IMR-90 (cell line): Measurements from ENCODE around the gene PDE6B. TPM values are rescaled to one million over a fixed set of nuclear protein-coding genes. Genes with fewer than 3 reads are reported as not detected.

Experiments used
- ATAC-seq: fragments of 200-7000 bp; cut with Tn5 transposase; 2 replicates; pipeline ENCODE4 v1.9.1; 2020; ENCODE audit warnings: low read depth, mild to moderate bottlenecking, moderate library complexity
- BruUV-seq: library from RNA; stranded (reverse); fragments of 400-500 nt; replicated peaks from 2 replicates; lab custom pipeline; 2021; lab: Mats Ljungman, UMichigan
- CTCF ChIA-PET: fragments of 300-600 bp; formaldehyde crosslinking; extraction: SDS; loops from one replicate; lab custom pipeline; 2021; ENCODE audit warnings: antibody characterized with exemption; lab: Yijun Ruan, JAX
- POLR2A ChIA-PET: fragments of 300-600 bp; sonication (Branson Sonifier 250); formaldehyde crosslinking; loops from one replicate; lab custom pipeline; 2022; ENCODE audit warnings: antibody characterized with exemption; ENCODE audit not compliant: unreplicated experiment; lab: Charles Lee
- DNase-seq: peaks from one replicate; pipeline ENCODE4 v3.0.0; 2013
- H2AFZ ChIP-seq: replicated peaks from 2 replicates; pipeline ENCODE3; 2013; ENCODE audit warnings: low read length, mild to moderate bottlenecking; ENCODE audit not compliant: poor library complexity
- H2AK5ac ChIP-seq: 2 replicates; pipeline ENCODE4 v1.6.1; 2013; ENCODE audit warnings: low read depth, low read length, inconsistent platforms
- H2AK9ac ChIP-seq: replicated peaks from 2 replicates; pipeline ENCODE3; 2013; ENCODE audit warnings: mild to moderate bottlenecking, low read depth, low read length, moderate library complexity; ENCODE audit not compliant: poor library complexity
- H2BK120ac ChIP-seq: 2 replicates; pipeline ENCODE4 v1.6.1; 2013; ENCODE audit warnings: low read depth, low read length, inconsistent platforms
- H2BK15ac ChIP-seq: 3 replicates; pipeline ENCODE4 v1.6.1; 2013; ENCODE audit warnings: low read depth, low read length, inconsistent platforms
- H2BK20ac ChIP-seq: 2 replicates; pipeline ENCODE4 v1.6.1; 2013; ENCODE audit warnings: low read depth, mild to moderate bottlenecking, inconsistent platforms, low read length, moderate library complexity
- H2BK5ac ChIP-seq: 2 replicates; pipeline ENCODE4 v1.6.1; 2013; ENCODE audit warnings: mild to moderate bottlenecking, low read depth, low read length, inconsistent platforms; ENCODE audit not compliant: poor library complexity, severe bottlenecking
- H3K14ac ChIP-seq: replicated peaks from 2 replicates; pipeline ENCODE4 v1.6.1; 2013; ENCODE audit warnings: low read depth, low read length, inconsistent platforms
- H3K18ac ChIP-seq: 2 replicates; pipeline ENCODE4 v1.6.1; 2013; ENCODE audit warnings: low read depth, low read length, control low read depth
- H3K23ac ChIP-seq: 2 replicates; pipeline ENCODE4 v1.6.1; 2013; ENCODE audit warnings: low read depth, low read length, inconsistent platforms
- H3K27ac ChIP-seq: 2 replicates; pipeline ENCODE4 v1.5.1; 2013; ENCODE audit warnings: mild to moderate bottlenecking, control low read depth, low read length; ENCODE audit not compliant: insufficient read depth
- H3K27me3 ChIP-seq: 2 replicates; pipeline ENCODE4 v1.6.1; 2013; ENCODE audit warnings: low read length; ENCODE audit not compliant: control insufficient read depth, insufficient read depth
- H3K36me3 ChIP-seq: 2 replicates; pipeline ENCODE4 v1.6.1; 2013; ENCODE audit warnings: low read length, mixed read lengths; ENCODE audit not compliant: control insufficient read depth, insufficient read depth
- H3K4ac ChIP-seq: 2 replicates; pipeline ENCODE4 v1.6.1; 2013; ENCODE audit warnings: low read depth, low read length, inconsistent platforms
- H3K4me1 ChIP-seq: 2 replicates; pipeline ENCODE4 v1.6.1; 2013; ENCODE audit warnings: low read length, mixed read lengths; ENCODE audit not compliant: control insufficient read depth, insufficient read depth
- H3K4me2 ChIP-seq: 2 replicates; pipeline ENCODE4 v1.6.1; 2013; ENCODE audit warnings: low read depth, mild to moderate bottlenecking, control low read depth, low read length, moderate library complexity
- H3K4me3 ChIP-seq: 2 replicates; pipeline ENCODE4 v1.5.1; 2013; ENCODE audit warnings: low read depth, mild to moderate bottlenecking, control low read depth, low read length, moderate library complexity; ENCODE audit not compliant: insufficient read depth
- H3K56ac ChIP-seq: 2 replicates; pipeline ENCODE4 v1.6.1; 2013; ENCODE audit warnings: low read length, inconsistent platforms; ENCODE audit not compliant: insufficient read depth; ENCODE audit errors: extremely low read depth
- H3K79me1 ChIP-seq, 2 experiments: 2 replicates each; pipeline ENCODE4 v1.6.1; 2013; ENCODE audit warnings: low read length in 2 of 2, inconsistent platforms in 1 of 2, low read depth in 1 of 2
- H3K9ac ChIP-seq: 2 replicates; pipeline ENCODE4 v1.6.1; 2013; ENCODE audit warnings: low read depth, low read length, control low read depth
- H3K9me1 ChIP-seq: 2 replicates; pipeline ENCODE4 v1.6.1; 2013; ENCODE audit warnings: low read length, inconsistent platforms; ENCODE audit not compliant: insufficient read depth
- H3K9me3 ChIP-seq: 2 replicates; pipeline ENCODE4 v1.6.1; 2013; ENCODE audit warnings: low read length; ENCODE audit not compliant: control insufficient read depth, insufficient read depth
- H4K20me1 ChIP-seq: 2 replicates; pipeline ENCODE4 v1.6.1; 2013; ENCODE audit warnings: low read length, inconsistent platforms; ENCODE audit not compliant: insufficient read depth
- H4K5ac ChIP-seq: 2 replicates; pipeline ENCODE4 v1.6.1; 2013; ENCODE audit warnings: mild to moderate bottlenecking, low read depth, low read length, control low read depth
- H4K8ac ChIP-seq, 2 experiments: 2 replicates each; pipeline ENCODE4 v1.6.1; 2013; ENCODE audit warnings: low read depth in 2 of 2, low read length in 2 of 2, control low read depth in 1 of 2, inconsistent platforms in 1 of 2
- H4K91ac ChIP-seq: 2 replicates; pipeline ENCODE4 v1.6.1; 2013; ENCODE audit warnings: low read depth, low read length, inconsistent platforms; ENCODE audit not compliant: insufficient read depth
- NFE2L2 ChIP-seq: fragments of 150-350 bp; IDR thresholded peaks from 2 replicates; pipeline ENCODE4 v1.6.1; 2016; ENCODE audit warnings: low read depth, mild to moderate bottlenecking, low read length
- RCOR1 ChIP-seq: IDR thresholded peaks from 2 replicates; pipeline ENCODE4 v1.6.1; 2012; ENCODE audit warnings: mild to moderate bottlenecking, low read length, improper control_type of control experiment; ENCODE audit not compliant: insufficient replicate concordance
- RFX5 ChIP-seq: IDR thresholded peaks from 2 replicates; pipeline ENCODE4 v1.8.0; 2012; ENCODE audit warnings: low read depth, mild to moderate bottlenecking, low read length, moderate library complexity
- WGBS, 2 experiments: methylation state at CpG; one replicate each; pipeline versions ENCODE4 v1.1.5 to v1.1.7; 2013; ENCODE audit warnings: missing lambda C conversion rate in 2 of 2; ENCODE audit not compliant: insufficient read length in 1 of 2; ENCODE audit errors: extremely low coverage in 2 of 2; 5-methylcytosine and 5-hydroxymethylcytosine counted together
- dilution Hi-C: fragments of 300-500 bp; cut with HindIII; formaldehyde crosslinking; loops from one replicate; pipeline ENCODE4 v1.14.3; 2018; ENCODE audit warnings: low sequenced_read_pairs; ENCODE audit not compliant: unreplicated experiment
- in situ Hi-C: fragments of 300-500 bp; cut with MboI; formaldehyde crosslinking; loops from 3 replicates; pipeline ENCODE4 v1.14.3; 2019; ENCODE audit warnings: low sequenced_read_pairs, inconsistent platforms, mixed read lengths
- intact Hi-C: fragments of 100-400 bp; cut with micrococcal nuclease; formaldehyde crosslinking; loops from 2 replicates; pipeline ENCODE4 v1.10.0; 2022
- polyA plus RNA-seq, 3 experiments: library from polyadenylated mRNA; depleted of rRNA; stranded (reverse); fragments of >200 nt; gene quantifications; 2 replicates each; pipeline ENCODE4 v1.2.3, GENCODE V29; 2012; ENCODE audit warnings: low replicate concordance in 1 of 3
- total RNA-seq: library from RNA; depleted of rRNA; stranded (reverse); fragments of >200 nt; gene quantifications from 2 replicates; pipeline ENCODE4 v1.2.3, GENCODE V29; 2012

The PDE6B gene
- total and polyA plus RNA-seq, 2 of the 4 experiments (the other 2 are of a cell fraction), result under 0.01 TPM; not detected in 1

DNA sequence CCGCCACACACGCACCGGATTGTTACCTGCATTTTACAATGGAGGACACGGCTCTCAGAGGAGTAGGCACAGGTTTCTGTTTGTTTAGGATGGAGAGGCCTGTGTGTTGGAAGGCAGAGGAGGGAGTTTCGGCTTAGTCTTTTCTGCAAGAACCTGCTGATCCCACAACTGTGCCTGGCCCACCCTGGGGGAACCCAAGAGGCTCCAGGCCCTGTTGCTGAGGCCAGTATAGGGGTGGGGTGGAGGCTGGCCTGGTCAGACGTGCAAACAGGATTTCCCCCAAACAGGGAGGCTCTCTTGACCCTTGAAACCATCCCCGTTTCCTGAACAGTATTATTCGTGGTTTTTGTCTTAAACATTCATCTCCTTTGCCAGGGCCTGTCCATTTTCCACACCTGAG is 64.3 kb downstream of the PDE6B start:
- no peak overlapping the region for H2BK5ac ChIP-seq
- ATAC-seq (no peak), DNase-seq (no peak)
- no peak overlapping the region for H3K23ac ChIP-seq
- H3K18ac ChIP-seq, result no peak overlapping the region
- H3K9me3 ChIP-seq, result no peaks in the 10 kb centered on the region
- intact Hi-C loops, result no loop called here
- no peak overlapping the region for H2BK15ac ChIP-seq
- H2AFZ ChIP-seq, result peak overlapping the region; percentile 72
- no peak overlapping the region for H3K56ac ChIP-seq
- H2BK20ac ChIP-seq, result no peak overlapping the region
- H3K36me3 ChIP-seq, result no peaks in the 10 kb centered on the region
- H4K8ac ChIP-seq, result no peak overlapping the region; a peak in 1 of 4 replicates
- CTCF ChIA-PET, result interaction anchor here (0.9 kb wide), 1 partner anchor 9 kb away, joined by 3 read pairs; no protein-coding TSS in a partner anchor
- H3K27me3 ChIP-seq, result peaks cover 13% of the 10 kb centered on the region
- dilution Hi-C loops, result no loop called here
- H3K27ac ChIP-seq, result no peak overlapping the region
- H3K4me1 ChIP-seq, result peaks cover 12% of the 10 kb centered on the region
- POLR2A ChIA-PET, result no interaction called here
- WGBS, 2 experiments, result 81% methylated on average over 3 of the region's 8 CpGs; no CpG with 5 or more reads in 1 of the 2 experiments
- H4K91ac ChIP-seq, result no peak overlapping the region
- no peak overlapping the region for H3K4ac ChIP-seq
- peaks cover 9% of the 10 kb centered on the region for H3K9me1 ChIP-seq
- TF ChIP-seq RFX5 (no peak), RCOR1 (no peak), NFE2L2 (no peak)
- no peak overlapping the region for H4K5ac ChIP-seq
- no peak overlapping the region for H3K4me2 ChIP-seq
- H3K4me3 ChIP-seq, result no peak overlapping the region
- H2AK5ac ChIP-seq, result no peak overlapping the region
- H2AK9ac ChIP-seq, result no peak overlapping the region
- H3K9ac ChIP-seq, result no peak overlapping the region
- H3K14ac ChIP-seq, result no peak overlapping the region
- no peaks in the 10 kb centered on the region for H4K20me1 ChIP-seq
- BruUV-seq, result no TSS peak
- H2BK120ac ChIP-seq, result no peak overlapping the region
- peaks cover 0 to 4% of the 10 kb centered on the region in 2 experiments; a peak in 1 of 4 replicates for H3K79me1 ChIP-seq
- in situ Hi-C loops, result no loop called here
